ENCODE measurements around the gene TAOK1.

TAOK1 gene

DNA sequence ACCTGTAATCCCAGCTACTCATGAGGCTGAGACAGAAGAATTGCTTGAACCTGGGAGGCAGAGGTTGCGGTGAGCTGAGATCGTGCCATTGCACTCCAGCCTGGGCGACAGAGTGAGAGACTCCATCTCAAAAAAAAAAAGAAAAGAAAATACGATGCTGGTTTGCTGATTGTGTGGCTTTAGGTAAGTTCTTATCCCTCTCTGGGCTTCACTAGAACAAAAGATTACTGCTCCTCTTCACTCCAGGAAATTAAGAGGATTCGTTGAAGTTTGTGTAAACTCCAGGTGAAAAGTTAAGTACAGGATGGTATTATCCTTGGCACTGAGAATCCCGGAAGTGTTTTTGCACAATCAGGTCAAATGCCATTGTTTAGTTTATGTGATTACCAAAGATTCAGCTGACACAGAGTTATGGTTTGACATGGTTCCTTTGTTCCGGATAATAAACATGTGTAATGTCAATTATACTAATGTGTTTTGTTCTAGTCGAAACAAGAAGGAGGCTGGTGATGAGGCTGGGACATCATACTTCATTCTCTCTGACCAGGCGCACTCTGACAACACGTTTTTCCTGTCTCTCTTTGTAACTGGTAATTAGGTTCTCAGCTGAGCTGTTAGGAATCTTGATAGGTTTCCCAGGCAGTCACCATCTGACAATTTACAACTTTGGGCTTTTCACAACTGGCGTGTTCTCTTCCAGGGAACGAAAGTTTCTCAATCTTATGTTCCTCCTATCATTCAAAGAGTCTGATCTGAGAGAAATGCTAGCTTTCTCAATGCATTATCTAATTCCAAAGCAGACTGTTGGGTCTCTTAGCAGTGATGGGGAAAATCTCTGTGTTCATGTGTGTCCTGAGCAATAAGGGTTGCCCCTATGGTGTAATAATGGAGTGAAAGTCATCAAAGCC is 10.8 kb upstream of the TAOK1 start:
- TF ChIP-seq, protein P1, sequence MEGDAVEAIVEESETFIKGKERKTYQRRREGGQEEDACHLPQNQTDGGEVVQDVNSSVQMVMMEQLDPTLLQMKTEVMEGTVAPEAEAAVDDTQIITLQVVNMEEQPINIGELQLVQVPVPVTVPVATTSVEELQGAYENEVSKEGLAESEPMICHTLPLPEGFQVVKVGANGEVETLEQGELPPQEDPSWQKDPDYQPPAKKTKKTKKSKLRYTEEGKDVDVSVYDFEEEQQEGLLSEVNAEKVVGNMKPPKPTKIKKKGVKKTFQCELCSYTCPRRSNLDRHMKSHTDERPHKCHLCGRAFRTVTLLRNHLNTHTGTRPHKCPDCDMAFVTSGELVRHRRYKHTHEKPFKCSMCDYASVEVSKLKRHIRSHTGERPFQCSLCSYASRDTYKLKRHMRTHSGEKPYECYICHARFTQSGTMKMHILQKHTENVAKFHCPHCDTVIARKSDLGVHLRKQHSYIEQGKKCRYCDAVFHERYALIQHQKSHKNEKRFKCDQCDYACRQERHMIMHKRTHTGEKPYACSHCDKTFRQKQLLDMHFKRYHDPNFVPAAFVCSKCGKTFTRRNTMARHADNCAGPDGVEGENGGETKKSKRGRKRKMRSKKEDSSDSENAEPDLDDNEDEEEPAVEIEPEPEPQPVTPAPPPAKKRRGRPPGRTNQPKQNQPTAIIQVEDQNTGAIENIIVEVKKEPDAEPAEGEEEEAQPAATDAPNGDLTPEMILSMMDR (IDR thresholded peaks at IDR 0.05; ENCODE audit: borderline replicate concordance, insufficient read depth, low read depth, low read length) = no peak
- H3K4me3 ChIP-seq (ENCODE audit: low read depth, low read length) = no peak overlapping the region

- H3K4me3 ChIP-seq (ENCODE audit: low read depth, low read length) = no peak overlapping the region
- TF ChIP-seq, protein P1 (IDR thresholded peaks at IDR 0.05; ENCODE audit: borderline replicate concordance, insufficient read depth, low read depth, low read length) = no peak
Measured at GRCh38 chr17:29383686-29384085, 6.5 kb upstream of the TAOK1 start.

GRCh38 chr17:29384901-29385300 is 5.3 kb upstream of the TAOK1 start:
- no peak overlapping the region for H3K4me3 ChIP-seq (ENCODE audit: low read depth, low read length)
- TF ChIP-seq, protein P1 (IDR thresholded peaks at IDR 0.05; ENCODE audit: borderline replicate concordance, insufficient read depth, low read depth, low read length) = no peak

DNA sequence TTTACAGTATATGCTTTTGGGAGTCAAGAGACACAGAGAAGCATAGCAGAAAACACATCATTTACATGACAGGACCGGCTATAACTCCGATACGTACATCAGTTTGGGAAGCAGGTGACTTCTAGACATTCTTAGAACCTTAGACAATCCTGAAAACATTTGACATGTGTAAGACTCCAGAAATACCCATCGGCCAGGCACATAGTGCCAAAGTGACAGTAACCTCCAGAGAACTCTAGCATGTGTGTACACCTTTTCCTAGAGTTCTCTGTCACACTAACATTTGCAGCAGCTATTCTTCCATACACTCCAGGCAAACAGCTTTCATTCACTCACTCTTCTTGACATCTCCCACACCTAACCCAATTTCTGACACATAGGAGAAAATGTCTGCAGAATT is 3.4 kb upstream of the TAOK1 start:
- H3K4me3 ChIP-seq (ENCODE audit: low read depth, low read length) = no peak overlapping the region
- TF ChIP-seq, protein P1 (IDR thresholded peaks at IDR 0.05; ENCODE audit: borderline replicate concordance, insufficient read depth, low read depth, low read length) = no peak

GRCh38 chr17:29388937-29389336 is 1.2 kb upstream of the TAOK1 start:
- TF ChIP-seq, protein P1 (IDR thresholded peaks at IDR 0.05; ENCODE audit: borderline replicate concordance, insufficient read depth, low read depth, low read length) = no peak
- no peak overlapping the region for H3K4me3 ChIP-seq (ENCODE audit: low read depth, low read length)

DNA sequence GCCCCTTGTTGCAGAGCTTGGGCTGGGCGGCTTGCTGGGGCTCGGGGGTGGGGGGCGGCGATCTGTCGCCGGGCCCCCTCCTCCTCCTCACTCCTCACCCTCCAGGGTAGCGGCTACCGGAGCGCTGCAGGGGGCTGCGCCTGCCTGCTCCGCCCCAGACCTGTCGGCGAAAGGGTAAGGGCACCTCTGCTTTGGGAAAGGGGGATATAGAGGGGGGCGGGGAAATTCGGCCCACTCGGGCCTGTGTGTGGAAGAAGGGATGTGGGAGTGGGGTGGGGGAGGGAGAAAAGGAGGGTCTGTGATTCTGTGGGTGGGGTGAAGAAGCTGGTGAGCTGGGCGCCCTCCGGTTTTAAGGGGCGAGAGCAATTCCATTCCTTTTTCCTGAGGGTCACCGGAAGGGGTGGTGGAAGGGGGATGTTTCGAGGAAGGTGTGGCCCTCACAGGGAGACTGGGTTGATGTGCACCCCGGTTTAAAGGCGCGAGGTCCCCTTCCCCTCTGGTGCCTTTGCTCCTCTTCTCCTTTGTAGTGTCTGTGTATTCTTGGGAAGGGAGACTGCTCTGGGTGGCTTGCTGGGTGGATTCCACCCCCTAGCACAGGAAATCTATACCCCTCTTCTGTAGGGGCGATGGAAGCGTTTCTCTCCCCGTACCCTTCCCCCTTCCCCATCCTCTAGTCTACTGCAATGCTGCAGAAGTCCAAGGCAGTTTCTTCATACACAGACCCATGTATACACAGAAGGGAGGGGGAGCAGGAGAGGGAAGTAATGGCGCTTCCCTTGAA is 878 bp downstream of the TAOK1 start:
- peak overlapping the region; percentile 99 for H3K4me3 ChIP-seq (ENCODE audit: low read depth, low read length)
- TF ChIP-seq, protein P1 (IDR thresholded peaks at IDR 0.05; ENCODE audit: borderline replicate concordance, insufficient read depth, low read depth, low read length) = no peak
